Activated T-helper 2 cell treated with anti-CD3 and anti-CD28 coated beads, Interferon-gamma antibody, Interleukin-2, Interleukin-4, amounts not matched to agents 10 μg/mL and 5 μg/mL and 100 μg/mL, durations not matched to agents 14 hours and 24 hours and 36 hours (primary cell): ENCODE results near the gene SHTN1. TPM values are rescaled to one million over a fixed set of nuclear protein-coding genes. Genes with fewer than 3 reads are reported as not detected.

Experiments used
- DNase-seq: peaks from one replicate; pipeline ENCODE4 v3.0.0; 2021; ENCODE audit warnings: low spot score
- H3K27ac Mint-ChIP-seq: one replicate; pipeline ENCODE4 v1.8.0; 2021; ENCODE audit warnings: mixed read lengths
- H3K27me3 Mint-ChIP-seq: one replicate; pipeline ENCODE4 v1.8.0; 2021; ENCODE audit warnings: low read depth, mixed read lengths
- H3K36me3 Mint-ChIP-seq: one replicate; pipeline ENCODE4 v1.8.0; 2021; ENCODE audit warnings: low read depth, mixed read lengths
- H3K4me1 Mint-ChIP-seq: one replicate; pipeline ENCODE4 v1.8.0; 2021; ENCODE audit warnings: low read depth, mixed read lengths
- H3K4me3 Mint-ChIP-seq: one replicate; pipeline ENCODE4 v1.8.0; 2021; ENCODE audit warnings: low read depth, mild to moderate bottlenecking, moderate library complexity, mixed read lengths
- H3K9me3 Mint-ChIP-seq: one replicate; pipeline ENCODE4 v1.8.0; 2021; ENCODE audit warnings: mixed read lengths
- intact Hi-C: fragments of 100-400 bp; cut with micrococcal nuclease; formaldehyde crosslinking; loops from one replicate; pipeline ENCODE4 v1.15.1; 2023
- total RNA-seq: library from RNA; stranded (reverse); gene quantifications from 2 replicates; pipeline ENCODE4 v1.2.3, GENCODE V29; 2022

Gene SHTN1
- total RNA-seq, 1 donor from 2014 or later = not detected

GRCh38 chr10:116893686-116894037 is 111.3 kb downstream of the SHTN1 start:
- peaks cover 14% of the 10 kb centered on the region for H3K27me3 Mint-ChIP-seq
- no peak overlapping the region for H3K4me3 Mint-ChIP-seq
- no peaks in the 10 kb centered on the region for H3K9me3 Mint-ChIP-seq
- intact Hi-C loops = loop anchor here (1.0 kb wide), 1 partner anchor 19 kb away; no protein-coding TSS in a partner anchor
- no peaks in the 10 kb centered on the region for H3K36me3 Mint-ChIP-seq
- no peaks in the 10 kb centered on the region for H3K4me1 Mint-ChIP-seq
- no peak for DNase-seq
- no peak overlapping the region for H3K27ac Mint-ChIP-seq

- Mint-ChIP-seq H3K27me3 (peaks cover 14% of the 10 kb centered on the region), H3K27ac (no peak overlapping the region), H3K4me1 (no peaks in the 10 kb centered on the region), H3K36me3 (no peaks in the 10 kb centered on the region), H3K4me3 (no peak overlapping the region), H3K9me3 (no peaks in the 10 kb centered on the region)
- DNase-seq = no peak
- intact Hi-C loops = loop anchor here (1.0 kb wide), 1 partner anchor 19 kb away; no protein-coding TSS in a partner anchor
Observed at GRCh38 chr10:116892907-116893685, 111.9 kb downstream of the SHTN1 start.

GRCh38 chr10:116891208-116891607 is 113.8 kb downstream of the SHTN1 start:
- no peak for DNase-seq
- H3K4me1 Mint-ChIP-seq = no peaks in the 10 kb centered on the region
- peaks cover 16% of the 10 kb centered on the region for H3K27me3 Mint-ChIP-seq
- no peak overlapping the region for H3K27ac Mint-ChIP-seq
- intact Hi-C loops = no loop called here
- H3K36me3 Mint-ChIP-seq = no peaks in the 10 kb centered on the region
- H3K9me3 Mint-ChIP-seq = no peaks in the 10 kb centered on the region
- H3K4me3 Mint-ChIP-seq = no peak overlapping the region

GRCh38 chr10:116889066-116889465 is 115.9 kb downstream of the SHTN1 start:
- no peak overlapping the region for H3K27ac Mint-ChIP-seq
- intact Hi-C loops = no loop called here

GRCh38 chr10:116888380-116889055 is 116.5 kb downstream of the SHTN1 start:
- Mint-ChIP-seq H3K27me3 (peaks cover 15% of the 10 kb centered on the region), H3K36me3 (no peaks in the 10 kb centered on the region), H3K4me3 (no peak overlapping the region), H3K4me1 (no peaks in the 10 kb centered on the region), H3K27ac (no peak overlapping the region), H3K9me3 (no peaks in the 10 kb centered on the region)
- DNase-seq = no peak
- intact Hi-C loops = no loop called here

More at GRCh38 chr10:116889066-116889465, 115.9 kb downstream of the SHTN1 start:
- no peak for DNase-seq
- Mint-ChIP-seq H3K27me3 (peaks cover 16% of the 10 kb centered on the region), H3K9me3 (no peaks in the 10 kb centered on the region), H3K4me1 (no peaks in the 10 kb centered on the region), H3K4me3 (no peak overlapping the region), H3K36me3 (no peaks in the 10 kb centered on the region)

- H3K4me3 Mint-ChIP-seq = no peak overlapping the region
- H3K9me3 Mint-ChIP-seq = no peaks in the 10 kb centered on the region
- no peak overlapping the region for H3K27ac Mint-ChIP-seq
- DNase-seq = no peak
- no peaks in the 10 kb centered on the region for H3K4me1 Mint-ChIP-seq
- intact Hi-C loops = no loop called here
- peaks cover 8% of the 10 kb centered on the region for H3K27me3 Mint-ChIP-seq
- H3K36me3 Mint-ChIP-seq = no peaks in the 10 kb centered on the region
Observed at GRCh38 chr10:116886772-116887171, 118.2 kb downstream of the SHTN1 start.

GRCh38 chr10:116882639-116883038 is 122.3 kb downstream of the SHTN1 start:
- Mint-ChIP-seq H3K4me3 (no peak overlapping the region), H3K27ac (no peak overlapping the region), H3K36me3 (no peaks in the 10 kb centered on the region), H3K27me3 (peaks cover 1% of the 10 kb centered on the region), H3K9me3 (no peaks in the 10 kb centered on the region), H3K4me1 (no peaks in the 10 kb centered on the region)
- DNase-seq = no peak
- intact Hi-C loops = no loop called here

GRCh38 chr10:116880716-116881482 is 124.1 kb downstream of the SHTN1 start:
- H3K4me1 Mint-ChIP-seq = no peaks in the 10 kb centered on the region
- H3K27ac Mint-ChIP-seq = no peak overlapping the region
- intact Hi-C loops = no loop called here
- no peaks in the 10 kb centered on the region for H3K9me3 Mint-ChIP-seq
- H3K4me3 Mint-ChIP-seq = no peak overlapping the region
- H3K36me3 Mint-ChIP-seq = no peaks in the 10 kb centered on the region
- no peak for DNase-seq
- no peaks in the 10 kb centered on the region for H3K27me3 Mint-ChIP-seq

- Mint-ChIP-seq H3K36me3 (no peaks in the 10 kb centered on the region), H3K9me3 (no peaks in the 10 kb centered on the region), H3K4me1 (no peaks in the 10 kb centered on the region), H3K27me3 (no peaks in the 10 kb centered on the region), H3K27ac (no peak overlapping the region), H3K4me3 (no peak overlapping the region)
- intact Hi-C loops = no loop called here
- DNase-seq = no peak
Observed at GRCh38 chr10:116879817-116880216, 125.2 kb downstream of the SHTN1 start.

- no peak overlapping the region for H3K27ac Mint-ChIP-seq
- intact Hi-C loops = no loop called here
- H3K27me3 Mint-ChIP-seq = no peaks in the 10 kb centered on the region
- H3K4me3 Mint-ChIP-seq = no peak overlapping the region
- no peaks in the 10 kb centered on the region for H3K4me1 Mint-ChIP-seq
- no peaks in the 10 kb centered on the region for H3K9me3 Mint-ChIP-seq
- DNase-seq = no peak
- H3K36me3 Mint-ChIP-seq = no peaks in the 10 kb centered on the region
Observed at GRCh38 chr10:116878123-116878522, 126.9 kb downstream of the SHTN1 start.

- Mint-ChIP-seq H3K27ac (no peak overlapping the region), H3K27me3 (no peaks in the 10 kb centered on the region), H3K9me3 (no peaks in the 10 kb centered on the region), H3K4me1 (no peaks in the 10 kb centered on the region), H3K36me3 (no peaks in the 10 kb centered on the region), H3K4me3 (no peak overlapping the region)
- intact Hi-C loops = no loop called here
- DNase-seq = no peak
Observed at GRCh38 chr10:116877391-116877790, 127.6 kb downstream of the SHTN1 start.

- DNase-seq = no peak
- Mint-ChIP-seq H3K4me3 (no peak overlapping the region), H3K27ac (no peak overlapping the region), H3K4me1 (no peaks in the 10 kb centered on the region), H3K27me3 (no peaks in the 10 kb centered on the region), H3K9me3 (no peaks in the 10 kb centered on the region), H3K36me3 (no peaks in the 10 kb centered on the region)
- intact Hi-C loops = no loop called here
Observed at GRCh38 chr10:116875897-116876296, 129.1 kb downstream of the SHTN1 start.

- H3K4me1 Mint-ChIP-seq = no peaks in the 10 kb centered on the region
- H3K9me3 Mint-ChIP-seq = no peaks in the 10 kb centered on the region
- H3K4me3 Mint-ChIP-seq = no peak overlapping the region
- H3K27ac Mint-ChIP-seq = no peak overlapping the region
- intact Hi-C loops = no loop called here
- H3K36me3 Mint-ChIP-seq = no peaks in the 10 kb centered on the region
- no peaks in the 10 kb centered on the region for H3K27me3 Mint-ChIP-seq
- DNase-seq = no peak
Observed at GRCh38 chr10:116873134-116873533, 131.9 kb downstream of the SHTN1 start.
